DMS153 (cell line): ENCODE data around the gene CARD14.
"Not testable (repeated sequence)": the region's sequence is repeated elsewhere in the genome, so short reads cannot be mapped to it uniquely, and the experiment has no call there.

Source experiments
- DNase-seq: peaks from one replicate; lab custom pipeline; 2025; lab: John Stamatoyannopoulos, UW

Gene CARD14

GRCh38 chr17:80248894-80249710, 79.3 kb downstream of the CARD14 start:
- no peak for DNase-seq

GRCh38 chr17:80251966-80252365, 82.1 kb downstream of the CARD14 start:
- no peak for DNase-seq

GRCh38 chr17:80252871-80253270, 83.0 kb downstream of the CARD14 start:
- DNase-seq = peak; percentile 69

GRCh38 chr17:80253631-80254395, 84.0 kb downstream of the CARD14 start:
- no peak for DNase-seq

GRCh38 chr17:80254396-80255251, 84.8 kb downstream of the CARD14 start:
- DNase-seq = peak; percentile 61

- DNase-seq = no peak
These were observed 86.2 kb downstream of the CARD14 start for GRCh38 chr17:80256034-80256350.

- DNase-seq = no peak
These were observed 87.9 kb downstream of the CARD14 start for GRCh38 chr17:80257716-80258213.

- not testable (repeated sequence) for DNase-seq
These were observed 88.5 kb downstream of the CARD14 start for GRCh38 chr17:80258296-80258695.
